IMR-90 (cell line): Measurements from ENCODE around the gene ZNF366. TPM values are rescaled to one million over a fixed set of nuclear protein-coding genes. Genes with fewer than 3 reads are reported as not detected.

ENCODE experiments used
- ATAC-seq: fragments of 200-7000 bp; cut with Tn5 transposase; 2 replicates; pipeline ENCODE4 v1.9.1; 2020; ENCODE audit warnings: low read depth, mild to moderate bottlenecking, moderate library complexity
- BruUV-seq: library from RNA; stranded (reverse); fragments of 400-500 nt; replicated peaks from 2 replicates; lab custom pipeline; 2021; lab: Mats Ljungman, UMichigan
- CTCF ChIA-PET: fragments of 300-600 bp; formaldehyde crosslinking; extraction: SDS; loops from one replicate; lab custom pipeline; 2021; ENCODE audit warnings: antibody characterized with exemption; lab: Yijun Ruan, JAX
- POLR2A ChIA-PET: fragments of 300-600 bp; sonication (Branson Sonifier 250); formaldehyde crosslinking; loops from one replicate; lab custom pipeline; 2022; ENCODE audit warnings: antibody characterized with exemption; ENCODE audit not compliant: unreplicated experiment; lab: Charles Lee
- DNase-seq: peaks from one replicate; pipeline ENCODE4 v3.0.0; 2013
- H2AFZ ChIP-seq: replicated peaks from 2 replicates; pipeline ENCODE3; 2013; ENCODE audit warnings: low read length, mild to moderate bottlenecking; ENCODE audit not compliant: poor library complexity
- H2AK5ac ChIP-seq: 2 replicates; pipeline ENCODE4 v1.6.1; 2013; ENCODE audit warnings: low read depth, low read length, inconsistent platforms
- H2AK9ac ChIP-seq: replicated peaks from 2 replicates; pipeline ENCODE3; 2013; ENCODE audit warnings: mild to moderate bottlenecking, low read depth, low read length, moderate library complexity; ENCODE audit not compliant: poor library complexity
- H2BK120ac ChIP-seq: 2 replicates; pipeline ENCODE4 v1.6.1; 2013; ENCODE audit warnings: low read depth, low read length, inconsistent platforms
- H2BK15ac ChIP-seq: 3 replicates; pipeline ENCODE4 v1.6.1; 2013; ENCODE audit warnings: low read depth, low read length, inconsistent platforms
- H2BK20ac ChIP-seq: 2 replicates; pipeline ENCODE4 v1.6.1; 2013; ENCODE audit warnings: low read depth, mild to moderate bottlenecking, inconsistent platforms, low read length, moderate library complexity
- H2BK5ac ChIP-seq: 2 replicates; pipeline ENCODE4 v1.6.1; 2013; ENCODE audit warnings: mild to moderate bottlenecking, low read depth, low read length, inconsistent platforms; ENCODE audit not compliant: poor library complexity, severe bottlenecking
- H3K14ac ChIP-seq: replicated peaks from 2 replicates; pipeline ENCODE4 v1.6.1; 2013; ENCODE audit warnings: low read depth, low read length, inconsistent platforms
- H3K18ac ChIP-seq: 2 replicates; pipeline ENCODE4 v1.6.1; 2013; ENCODE audit warnings: low read depth, low read length, control low read depth
- H3K23ac ChIP-seq: 2 replicates; pipeline ENCODE4 v1.6.1; 2013; ENCODE audit warnings: low read depth, low read length, inconsistent platforms
- H3K27ac ChIP-seq: 2 replicates; pipeline ENCODE4 v1.5.1; 2013; ENCODE audit warnings: mild to moderate bottlenecking, control low read depth, low read length; ENCODE audit not compliant: insufficient read depth
- H3K27me3 ChIP-seq: 2 replicates; pipeline ENCODE4 v1.6.1; 2013; ENCODE audit warnings: low read length; ENCODE audit not compliant: control insufficient read depth, insufficient read depth
- H3K36me3 ChIP-seq: 2 replicates; pipeline ENCODE4 v1.6.1; 2013; ENCODE audit warnings: low read length, mixed read lengths; ENCODE audit not compliant: control insufficient read depth, insufficient read depth
- H3K4ac ChIP-seq: 2 replicates; pipeline ENCODE4 v1.6.1; 2013; ENCODE audit warnings: low read depth, low read length, inconsistent platforms
- H3K4me1 ChIP-seq: 2 replicates; pipeline ENCODE4 v1.6.1; 2013; ENCODE audit warnings: low read length, mixed read lengths; ENCODE audit not compliant: control insufficient read depth, insufficient read depth
- H3K4me2 ChIP-seq: 2 replicates; pipeline ENCODE4 v1.6.1; 2013; ENCODE audit warnings: low read depth, mild to moderate bottlenecking, control low read depth, low read length, moderate library complexity
- H3K4me3 ChIP-seq: 2 replicates; pipeline ENCODE4 v1.5.1; 2013; ENCODE audit warnings: low read depth, mild to moderate bottlenecking, control low read depth, low read length, moderate library complexity; ENCODE audit not compliant: insufficient read depth
- H3K56ac ChIP-seq: 2 replicates; pipeline ENCODE4 v1.6.1; 2013; ENCODE audit warnings: low read length, inconsistent platforms; ENCODE audit not compliant: insufficient read depth; ENCODE audit errors: extremely low read depth
- H3K79me1 ChIP-seq, 2 experiments: 2 replicates each; pipeline ENCODE4 v1.6.1; 2013; ENCODE audit warnings: low read length in 2 of 2, inconsistent platforms in 1 of 2, low read depth in 1 of 2
- H3K9ac ChIP-seq: 2 replicates; pipeline ENCODE4 v1.6.1; 2013; ENCODE audit warnings: low read depth, low read length, control low read depth
- H3K9me1 ChIP-seq: 2 replicates; pipeline ENCODE4 v1.6.1; 2013; ENCODE audit warnings: low read length, inconsistent platforms; ENCODE audit not compliant: insufficient read depth
- H3K9me3 ChIP-seq: 2 replicates; pipeline ENCODE4 v1.6.1; 2013; ENCODE audit warnings: low read length; ENCODE audit not compliant: control insufficient read depth, insufficient read depth
- H4K20me1 ChIP-seq: 2 replicates; pipeline ENCODE4 v1.6.1; 2013; ENCODE audit warnings: low read length, inconsistent platforms; ENCODE audit not compliant: insufficient read depth
- H4K5ac ChIP-seq: 2 replicates; pipeline ENCODE4 v1.6.1; 2013; ENCODE audit warnings: mild to moderate bottlenecking, low read depth, low read length, control low read depth
- H4K8ac ChIP-seq, 2 experiments: 2 replicates each; pipeline ENCODE4 v1.6.1; 2013; ENCODE audit warnings: low read depth in 2 of 2, low read length in 2 of 2, control low read depth in 1 of 2, inconsistent platforms in 1 of 2
- H4K91ac ChIP-seq: 2 replicates; pipeline ENCODE4 v1.6.1; 2013; ENCODE audit warnings: low read depth, low read length, inconsistent platforms; ENCODE audit not compliant: insufficient read depth
- POLR2A ChIP-seq: IDR thresholded peaks from 2 replicates; pipeline ENCODE4 v1.6.1; 2012; ENCODE audit warnings: mild to moderate bottlenecking, low read depth, low read length
- RFX5 ChIP-seq: IDR thresholded peaks from 2 replicates; pipeline ENCODE4 v1.8.0; 2012; ENCODE audit warnings: low read depth, mild to moderate bottlenecking, low read length, moderate library complexity
- SMC3 ChIP-seq: fragments of 150-350 bp; IDR thresholded peaks from 2 replicates; pipeline ENCODE4 v1.6.1; 2016; ENCODE audit warnings: low read depth, mild to moderate bottlenecking, antibody characterized with exemption, low read length, moderate library complexity
- WGBS, 2 experiments: methylation state at CpG; one replicate each; pipeline versions ENCODE4 v1.1.5 to v1.1.7; 2013; ENCODE audit warnings: missing lambda C conversion rate in 2 of 2; ENCODE audit not compliant: insufficient read length in 1 of 2; ENCODE audit errors: extremely low coverage in 2 of 2; 5-methylcytosine and 5-hydroxymethylcytosine counted together
- dilution Hi-C: fragments of 300-500 bp; cut with HindIII; formaldehyde crosslinking; loops from one replicate; pipeline ENCODE4 v1.14.3; 2018; ENCODE audit warnings: low sequenced_read_pairs; ENCODE audit not compliant: unreplicated experiment
- in situ Hi-C: fragments of 300-500 bp; cut with MboI; formaldehyde crosslinking; loops from 3 replicates; pipeline ENCODE4 v1.14.3; 2019; ENCODE audit warnings: low sequenced_read_pairs, inconsistent platforms, mixed read lengths
- intact Hi-C: fragments of 100-400 bp; cut with micrococcal nuclease; formaldehyde crosslinking; loops from 2 replicates; pipeline ENCODE4 v1.10.0; 2022
- polyA plus RNA-seq, 3 experiments: library from polyadenylated mRNA; depleted of rRNA; stranded (reverse); fragments of >200 nt; gene quantifications; 2 replicates each; pipeline ENCODE4 v1.2.3, GENCODE V29; 2012; ENCODE audit warnings: low replicate concordance in 1 of 3
- total RNA-seq: library from RNA; depleted of rRNA; stranded (reverse); fragments of >200 nt; gene quantifications from 2 replicates; pipeline ENCODE4 v1.2.3, GENCODE V29; 2012
- TF ChIP-seq, protein P1 (sequence below): fragments of 150-350 bp; IDR thresholded peaks from 2 replicates; pipeline ENCODE4 v1.6.1; 2017; ENCODE audit warnings: mild to moderate bottlenecking, antibody characterized with exemption, low read length, low read depth

ZNF366 gene
- total and polyA plus RNA-seq, 2 of the 4 experiments (the other 2 are of a cell fraction): not detected

- Histone ChIP-seq H3K9me3 (no peaks in the 10 kb centered on the region), H3K18ac (no peak overlapping the region), H3K4ac (peak overlapping the region; percentile 60; the same call in 1 of the 2 replicates), H3K14ac (0 out of 2 replicates have a peak overlapping the region, but pooled peaks have one; percentile 51), H2AK5ac (peak overlapping the region; percentile 17; the same call in 1 of the 2 replicates), H3K4me3 (no peak overlapping the region), H3K27me3 (no peaks in the 10 kb centered on the region), H4K91ac (peak overlapping the region; percentile 68), H2AK9ac (no peak overlapping the region), H3K27ac (no peak overlapping the region), H4K8ac (no peak overlapping the region), H4K5ac (no peak overlapping the region), H2AFZ (no peak overlapping the region), H2BK5ac (no peak overlapping the region), H2BK120ac (peak overlapping the region; percentile 41; the same call in 1 of the 2 replicates), H4K20me1 (no peaks in the 10 kb centered on the region), H3K4me2 (no peak overlapping the region), H3K9ac (no peak overlapping the region), H3K23ac (no peak overlapping the region), H2BK15ac (peak overlapping the region; percentile 24; the same call in 1 of the 3 replicates), H3K4me1 (peaks cover 14% of the 10 kb centered on the region), H3K36me3 (no peaks in the 10 kb centered on the region), H3K79me1 (no peaks in the 10 kb centered on the region), H2BK20ac (peak overlapping the region; percentile 52), H3K9me1 (peaks cover 14% of the 10 kb centered on the region), H3K56ac (no peak overlapping the region)
- intact Hi-C loops (no loop called here), in situ Hi-C loops (loop anchor here (25.0 kb wide), 1 partner anchor 147 kb away; no protein-coding TSS in a partner anchor), dilution Hi-C loops (no loop called here)
- POLR2A ChIA-PET: no interaction called here
- DNase-seq (no peak), ATAC-seq (no peak)
- 88% methylated on average over 3 of the region's 7 CpGs; no CpG with 5 or more reads in 1 of the 2 experiments for WGBS, 2 experiments
- CTCF ChIA-PET: no interaction called here
- no peak for TF ChIP-seq POLR2A
- TF ChIP-seq RFX5: no peak
- TF ChIP-seq, protein P1, sequence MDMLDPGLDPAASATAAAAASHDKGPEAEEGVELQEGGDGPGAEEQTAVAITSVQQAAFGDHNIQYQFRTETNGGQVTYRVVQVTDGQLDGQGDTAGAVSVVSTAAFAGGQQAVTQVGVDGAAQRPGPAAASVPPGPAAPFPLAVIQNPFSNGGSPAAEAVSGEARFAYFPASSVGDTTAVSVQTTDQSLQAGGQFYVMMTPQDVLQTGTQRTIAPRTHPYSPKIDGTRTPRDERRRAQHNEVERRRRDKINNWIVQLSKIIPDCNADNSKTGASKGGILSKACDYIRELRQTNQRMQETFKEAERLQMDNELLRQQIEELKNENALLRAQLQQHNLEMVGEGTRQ: no peak
- TF ChIP-seq SMC3: no peak
- BruUV-seq: no TSS peak
These were observed 2.2 kb upstream of the ZNF366 start for GRCh38 chr5:72509401-72509800.
